ENCODE measurements around the gene PLEKHF1. TPM values are rescaled to one million over a fixed set of nuclear protein-coding genes. Genes with fewer than 3 reads are reported as not detected.
A peak's percentile ranks its signal among the peaks of the same experiment; 100 is the strongest.

Gene PLEKHF1
- total and polyA plus RNA-seq, 12 donors: 7.0 to 47.9 (median 20.0) TPM

DNA sequence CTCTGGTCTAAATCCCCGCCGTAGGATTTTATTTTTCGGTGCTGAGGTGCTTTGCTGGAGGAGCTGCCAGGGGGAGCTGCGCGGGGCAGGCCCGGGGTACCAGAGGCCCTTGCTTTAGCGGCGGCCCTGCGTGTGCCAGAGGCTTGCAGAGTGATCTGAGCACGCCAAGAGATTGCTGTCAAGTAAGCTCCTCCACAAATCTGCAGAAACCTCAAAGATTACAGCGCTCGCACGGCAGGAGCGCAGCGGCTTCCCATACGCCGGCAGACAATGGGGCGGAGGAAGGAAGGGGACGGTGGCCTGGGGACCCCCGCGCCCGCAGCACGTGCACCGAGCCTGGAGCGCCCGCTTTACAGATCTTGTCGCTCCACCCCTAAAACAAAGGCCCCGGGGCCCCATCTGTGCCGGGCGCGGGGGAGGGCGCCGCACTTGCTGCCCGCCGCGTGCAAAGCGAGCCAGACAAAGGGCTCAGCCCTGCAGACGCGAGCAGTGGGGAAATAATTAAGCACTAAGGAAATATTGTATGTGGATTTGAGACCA lies 58.9 kb downstream of the PLEKHF1 start:
- Histone ChIP-seq H3K36me3 (no peaks in the 10 kb centered on the region), H3K4me3 (peak overlapping the region in 9 of 10 donors; percentile 18 to 47 (median 41)), H3K27ac (no peak overlapping the region), H3K4me1 (peaks cover 3 to 16% (median 11%) of the 10 kb centered on the region in 9 donors), H3K9me3 (no peaks in the 10 kb centered on the region), H3K27me3 (peaks cover 0 to 53% (median 32%) of the 10 kb centered on the region in 7 donors)
- intact Hi-C loops (cut with DNase I): loop anchor here in 1 of 10 donors (10.0 kb wide), 1 partner anchor 931 kb away; no protein-coding TSS in a partner anchor
- DNase-seq (no peak), ATAC-seq (peak in 7 of 8 donors; percentile 16 to 61 (median 55))
- 1 to 3% methylated on average over 39 of the region's 39 CpGs for WGBS, 2 donors
- TF ChIP-seq CTCF (IDR thresholded peaks at IDR 0.05): no peak

GRCh38 chr19:29724746-29725145 lies 59.5 kb downstream of the PLEKHF1 start:
- TF ChIP-seq CTCF (IDR thresholded peaks at IDR 0.05): no peak

More at GRCh38 chr19:29724746-29725145, 59.5 kb downstream of the PLEKHF1 start:
- intact Hi-C loops (cut with DNase I): loop anchor here in 1 of 10 donors (10.0 kb wide), 1 partner anchor 930 kb away; no protein-coding TSS in a partner anchor
- Histone ChIP-seq H3K4me3 (peak overlapping the region in 7 of 10 donors; percentile 18 to 47 (median 43)), H3K4me1 (peaks cover 3 to 16% (median 11%) of the 10 kb centered on the region in 9 donors), H3K36me3 (no peaks in the 10 kb centered on the region), H3K27ac (no peak overlapping the region), H3K9me3 (no peaks in the 10 kb centered on the region), H3K27me3 (peaks cover 0 to 58% (median 33%) of the 10 kb centered on the region in 7 donors)
- ATAC-seq: no peak
- no peak for DNase-seq
- 42 to 45% methylated on average over 14 of the region's 14 CpGs for WGBS, 2 donors

Other genes starting within 250 kb of the PLEKHF1 start
- not detected for gene VSTM2B, start 139.5 kb upstream of the PLEKHF1 start, total RNA-seq
- gene VSTM2B, start 139.5 kb upstream of the PLEKHF1 start, polyA plus RNA-seq: not detected
- gene POP4, start 59.2 kb upstream of the PLEKHF1 start, total RNA-seq: 10 to 100 TPM; 46.6 to 61.2 (median 51.7) TPM
- gene POP4, start 59.2 kb upstream of the PLEKHF1 start, polyA plus RNA-seq: 100 to 1,000 TPM in 1 of 2 donors, 10 to 100 TPM in 1; 49.4 to 108 TPM
- 10 to 100 TPM; 30.3 to 83.3 (median 40.0) TPM for gene C19orf12, start 49.8 kb downstream of the PLEKHF1 start, total RNA-seq
- gene C19orf12, start 49.8 kb downstream of the PLEKHF1 start, polyA plus RNA-seq: 10 to 100 TPM; 26.7 to 34.8 TPM
- 1 to 10 TPM; 1.4 to 4.0 (median 2.7) TPM for gene CCNE1, start 146.5 kb downstream of the PLEKHF1 start, total RNA-seq
- 1 to 10 TPM; 1.8 to 2.1 TPM for gene CCNE1, start 146.5 kb downstream of the PLEKHF1 start, polyA plus RNA-seq